ENCODE results near the gene LEMD2. TPM values are rescaled to one million over a fixed set of nuclear protein-coding genes. Genes with fewer than 3 reads are reported as not detected.

LEMD2 gene
- total and polyA plus RNA-seq, 9 of the 15 experiments (the other 6 are each of a cell fraction or from before 2014, with no cell fraction given) = 0.32 to 46.3 (median 30.8) TPM

DNA sequence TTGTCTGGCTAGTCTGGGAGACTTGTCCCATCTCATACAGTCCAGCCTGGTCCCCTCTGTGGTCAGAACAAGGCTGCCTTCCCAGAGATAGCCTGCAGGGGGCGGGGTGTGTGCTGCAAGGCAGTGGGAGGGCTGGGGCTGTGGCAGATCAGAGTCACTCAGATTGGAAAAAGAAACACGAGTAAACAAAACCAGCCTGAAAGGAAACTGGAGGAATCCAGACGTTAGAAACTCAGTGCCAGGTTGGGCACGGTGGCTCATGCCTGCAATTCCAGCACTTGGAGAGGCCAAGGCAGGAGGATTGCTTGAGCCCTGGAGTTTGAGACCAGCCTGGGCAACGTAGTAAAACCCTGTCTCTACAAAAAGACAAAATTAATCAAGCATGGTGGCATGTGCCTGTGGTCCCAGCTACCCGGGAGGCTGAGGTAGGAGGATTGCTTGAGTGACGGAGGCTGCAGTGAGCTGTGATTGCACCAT is 20.2 kb downstream of the LEMD2 start (continued):
- TF ChIP-seq FOXK2 (conservative IDR thresholded peaks at IDR 0.05 in 1 of 2, IDR thresholded peaks at IDR 0.05 in 1 of 2; ENCODE audit: low read depth in 2 of 2) = no peak
- 0 out of 2 replicates have a peak, but pooled peaks have one; percentile 31 for TF ChIP-seq MYC (IDR thresholded peaks at IDR 0.05; ENCODE audit: low read depth, low read length)
- TF ChIP-seq MYC (CRISPR knock-in tag; IDR thresholded peaks at IDR 0.05; ENCODE audit: borderline replicate concordance, low read depth) = no peak
- TF ChIP-seq MCM2 (IDR thresholded peaks at IDR 0.05; ENCODE audit: low read depth) = no peak
- TF ChIP-seq ZNF24 (IDR thresholded peaks at IDR 0.05) = no peak
- TF ChIP-seq RFX7 (CRISPR knock-in tag; IDR thresholded peaks at IDR 0.05) = no peak
- no peak for TF ChIP-seq ZKSCAN3 (CRISPR knock-in tag; IDR thresholded peaks at IDR 0.05)
- TF ChIP-seq NR2C1 (IDR thresholded peaks at IDR 0.05) = no peak
- no peak for TF ChIP-seq NR2C1 (tag; IDR thresholded peaks at IDR 0.05)
- TF ChIP-seq, protein P1, sequence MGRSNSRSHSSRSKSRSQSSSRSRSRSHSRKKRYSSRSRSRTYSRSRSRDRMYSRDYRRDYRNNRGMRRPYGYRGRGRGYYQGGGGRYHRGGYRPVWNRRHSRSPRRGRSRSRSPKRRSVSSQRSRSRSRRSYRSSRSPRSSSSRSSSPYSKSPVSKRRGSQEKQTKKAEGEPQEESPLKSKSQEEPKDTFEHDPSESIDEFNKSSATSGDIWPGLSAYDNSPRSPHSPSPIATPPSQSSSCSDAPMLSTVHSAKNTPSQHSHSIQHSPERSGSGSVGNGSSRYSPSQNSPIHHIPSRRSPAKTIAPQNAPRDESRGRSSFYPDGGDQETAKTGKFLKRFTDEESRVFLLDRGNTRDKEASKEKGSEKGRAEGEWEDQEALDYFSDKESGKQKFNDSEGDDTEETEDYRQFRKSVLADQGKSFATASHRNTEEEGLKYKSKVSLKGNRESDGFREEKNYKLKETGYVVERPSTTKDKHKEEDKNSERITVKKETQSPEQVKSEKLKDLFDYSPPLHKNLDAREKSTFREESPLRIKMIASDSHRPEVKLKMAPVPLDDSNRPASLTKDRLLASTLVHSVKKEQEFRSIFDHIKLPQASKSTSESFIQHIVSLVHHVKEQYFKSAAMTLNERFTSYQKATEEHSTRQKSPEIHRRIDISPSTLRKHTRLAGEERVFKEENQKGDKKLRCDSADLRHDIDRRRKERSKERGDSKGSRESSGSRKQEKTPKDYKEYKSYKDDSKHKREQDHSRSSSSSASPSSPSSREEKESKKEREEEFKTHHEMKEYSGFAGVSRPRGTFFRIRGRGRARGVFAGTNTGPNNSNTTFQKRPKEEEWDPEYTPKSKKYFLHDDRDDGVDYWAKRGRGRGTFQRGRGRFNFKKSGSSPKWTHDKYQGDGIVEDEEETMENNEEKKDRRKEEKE (IDR thresholded peaks at IDR 0.05; ENCODE audit: borderline replicate concordance in 1 of 2, control insufficient read depth in 1 of 2, low read depth in 2 of 2, low read length in 1 of 2) = no peak
- no peak for TF ChIP-seq PRMT5 (CRISPR knock-in tag; IDR thresholded peaks at IDR 0.05)
- TF ChIP-seq, protein P2, sequence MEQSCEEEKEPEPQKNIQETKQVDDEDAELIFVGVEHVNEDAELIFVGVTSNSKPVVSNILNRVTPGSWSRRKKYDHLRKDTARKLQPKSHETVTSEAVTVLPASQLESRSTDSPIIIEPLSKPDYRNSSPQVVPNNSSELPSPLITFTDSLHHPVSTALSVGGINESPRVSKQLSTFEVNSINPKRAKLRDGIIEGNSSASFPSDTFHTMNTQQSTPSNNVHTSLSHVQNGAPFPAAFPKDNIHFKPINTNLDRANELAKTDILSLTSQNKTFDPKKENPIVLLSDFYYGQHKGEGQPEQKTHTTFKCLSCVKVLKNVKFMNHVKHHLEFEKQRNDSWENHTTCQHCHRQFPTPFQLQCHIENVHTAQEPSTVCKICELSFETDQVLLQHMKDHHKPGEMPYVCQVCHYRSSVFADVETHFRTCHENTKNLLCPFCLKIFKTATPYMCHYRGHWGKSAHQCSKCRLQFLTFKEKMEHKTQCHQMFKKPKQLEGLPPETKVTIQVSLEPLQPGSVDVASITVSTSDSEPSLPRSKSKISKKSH (CRISPR knock-in tag; IDR thresholded peaks at IDR 0.05) = no peak
- TF ChIP-seq ZNF583 (CRISPR knock-in tag; IDR thresholded peaks at IDR 0.05) = no peak
- TF ChIP-seq CTBP1 (IDR thresholded peaks at IDR 0.05; ENCODE audit: borderline replicate concordance) = peak; percentile 26; the same call in 1 of the 2 replicates
- 0 out of 2 replicates have a peak, but pooled peaks have one; percentile 30 for TF ChIP-seq XRCC5 (IDR thresholded peaks at IDR 0.05; ENCODE audit: low read depth, low read length)
- no peak for TF ChIP-seq CEBPG (CRISPR knock-in tag; IDR thresholded peaks at IDR 0.05)
- no peak for TF ChIP-seq CEBPG (tag; conservative IDR thresholded peaks at IDR 0.05 in 1 of 2, IDR thresholded peaks at IDR 0.05 in 1 of 2)
- TF ChIP-seq SRSF9 (IDR thresholded peaks at IDR 0.05; ENCODE audit: borderline replicate concordance, low read depth, low read length) = no peak
- TF ChIP-seq CBX2 (IDR thresholded peaks at IDR 0.05; ENCODE audit: insufficient read depth, low read length, poor library complexity, severe bottlenecking) = no peak
- no peak for TF ChIP-seq ZFP36 (IDR thresholded peaks at IDR 0.05; ENCODE audit: low read depth, low read length, partially characterized antibody)
- TF ChIP-seq FOXM1 (IDR thresholded peaks at IDR 0.05; ENCODE audit: low read depth) = no peak
- TF ChIP-seq FOXM1 (CRISPR knock-in tag; IDR thresholded peaks at IDR 0.05; ENCODE audit: low read depth) = no peak
- TF ChIP-seq ZNF57 (CRISPR knock-in tag; IDR thresholded peaks at IDR 0.05) = no peak
- TF ChIP-seq ARNT (IDR thresholded peaks at IDR 0.05) = no peak
- no peak for TF ChIP-seq MEF2D (tag; conservative IDR thresholded peaks at IDR 0.05; ENCODE audit: low read depth)
- TF ChIP-seq RBM34 (IDR thresholded peaks at IDR 0.05; ENCODE audit: borderline replicate concordance, insufficient read depth, low read length) = no peak
- TF ChIP-seq ZNF133 (CRISPR knock-in tag; IDR thresholded peaks at IDR 0.05) = no peak

All from K562 (cell line).